HL-60/S4 treated with retinoic acid at 250 ng/mL for 4 days and 3 days (cell line): Measurements from ENCODE around the gene UCN2.
"Not testable (repeated sequence)": the region's sequence is repeated elsewhere in the genome, so short reads cannot be mapped to it uniquely, and the experiment has no call there.

Experiments
- in situ Hi-C: fragments of 300-500 bp; cut with MboI; formaldehyde crosslinking; loops from 2 replicates; pipeline ENCODE4 v1.7.0; 2022; ENCODE audit warnings: low sequenced_read_pairs

Gene UCN2

GRCh38 chr3:48543271-48543866 lies 20.2 kb downstream of the UCN2 start:
- in situ Hi-C loops: no loop called here

GRCh38 chr3:48538451-48538850 lies 25.1 kb downstream of the UCN2 start:
- in situ Hi-C loops: no loop called here

GRCh38 chr3:48536785-48537184 lies 26.8 kb downstream of the UCN2 start:
- in situ Hi-C loops: no loop called here

- in situ Hi-C loops: no loop called here
Measured at GRCh38 chr3:48536116-48536515, 27.5 kb downstream of the UCN2 start.

- in situ Hi-C loops: no loop called here
Measured at GRCh38 chr3:48535578-48535977, 28.0 kb downstream of the UCN2 start.

- in situ Hi-C loops: no loop called here
Measured at GRCh38 chr3:48532977-48533337, 30.6 kb downstream of the UCN2 start.

GRCh38 chr3:48532271-48532976 lies 31.2 kb downstream of the UCN2 start:
- in situ Hi-C loops: no loop called here

- in situ Hi-C loops: not testable (repeated sequence)
Measured at GRCh38 chr3:48530701-48531100, 32.9 kb downstream of the UCN2 start.

GRCh38 chr3:48528754-48529153 lies 34.8 kb downstream of the UCN2 start:
- in situ Hi-C loops: no loop called here

- in situ Hi-C loops: no loop called here
Measured at GRCh38 chr3:48528048-48528447, 35.5 kb downstream of the UCN2 start.

GRCh38 chr3:48524970-48525369 lies 38.6 kb downstream of the UCN2 start:
- in situ Hi-C loops: no loop called here

- in situ Hi-C loops: no loop called here
Measured at GRCh38 chr3:48521635-48522034, 41.9 kb downstream of the UCN2 start.

- in situ Hi-C loops: no loop called here
Measured at GRCh38 chr3:48519277-48519643, 44.3 kb downstream of the UCN2 start.

GRCh38 chr3:48518638-48519276 lies 44.8 kb downstream of the UCN2 start:
- in situ Hi-C loops: no loop called here

- in situ Hi-C loops: no loop called here
Measured at GRCh38 chr3:48518069-48518468, 45.5 kb downstream of the UCN2 start.

- in situ Hi-C loops: no loop called here
Measured at GRCh38 chr3:48516571-48516970, 47.0 kb downstream of the UCN2 start.

GRCh38 chr3:48514431-48515227 lies 49.0 kb downstream of the UCN2 start:
- in situ Hi-C loops: no loop called here
